NT2/D1 (cell line): ENCODE measurements around the gene STAT5B.

Experiments
- SUZ12 ChIP-seq: IDR thresholded peaks from 2 replicates; pipeline ENCODE4 v1.6.1; 2011; ENCODE audit not compliant: insufficient read length, insufficient read depth; ENCODE audit errors: extremely low read depth
- YY1 ChIP-seq: IDR thresholded peaks from 2 replicates; pipeline ENCODE4 v1.6.1; 2011; ENCODE audit not compliant: insufficient read length, insufficient read depth
- ZNF274 ChIP-seq: IDR thresholded peaks from 2 replicates; pipeline ENCODE4 v1.6.1; 2011; ENCODE audit warnings: mild to moderate bottlenecking, low read depth, low read length

GRCh38 chr17:42163696-42164407 lies 112.3 kb downstream of the STAT5B start:
- no peak for TF ChIP-seq ZNF274
- no peak for TF ChIP-seq YY1
- no peak for TF ChIP-seq SUZ12
